GM18909 (cell line): ENCODE data around the gene FKBP5.
A peak's percentile ranks its signal among the peaks of the same experiment; 100 is the strongest.
"Not testable (repeated sequence)": the region's sequence is repeated elsewhere in the genome, so short reads cannot be mapped to it uniquely, and the experiment has no call there.

Experiments
- ATAC-seq: cut with Tn5 transposase; IDR thresholded peaks from one replicate; pipeline ENCODE4 v1.9.1; 2021; ENCODE audit warnings: mild to moderate bottlenecking; ENCODE audit not compliant: unreplicated experiment, poor library complexity

The FKBP5 gene

DNA sequence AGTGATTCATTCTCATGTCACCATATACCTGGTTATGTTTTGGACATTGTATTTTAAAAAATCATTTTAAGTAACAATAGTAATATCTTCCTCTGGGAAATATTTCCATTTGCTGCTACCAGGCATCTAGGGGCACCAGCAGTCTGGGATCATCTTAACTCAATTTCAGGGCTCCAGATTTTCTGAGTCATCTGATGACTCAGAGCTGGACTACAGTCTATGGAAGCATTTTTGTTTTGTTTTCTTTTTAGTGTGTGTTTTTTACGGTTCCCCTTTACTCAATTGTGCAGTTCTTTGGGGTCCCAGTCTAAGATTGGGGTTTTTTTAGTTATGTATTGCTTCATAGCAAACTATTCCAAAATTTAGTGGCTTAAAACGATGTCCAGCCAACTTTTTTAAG, 5.7 kb upstream of the FKBP5 start:
- ATAC-seq = no peak

DNA sequence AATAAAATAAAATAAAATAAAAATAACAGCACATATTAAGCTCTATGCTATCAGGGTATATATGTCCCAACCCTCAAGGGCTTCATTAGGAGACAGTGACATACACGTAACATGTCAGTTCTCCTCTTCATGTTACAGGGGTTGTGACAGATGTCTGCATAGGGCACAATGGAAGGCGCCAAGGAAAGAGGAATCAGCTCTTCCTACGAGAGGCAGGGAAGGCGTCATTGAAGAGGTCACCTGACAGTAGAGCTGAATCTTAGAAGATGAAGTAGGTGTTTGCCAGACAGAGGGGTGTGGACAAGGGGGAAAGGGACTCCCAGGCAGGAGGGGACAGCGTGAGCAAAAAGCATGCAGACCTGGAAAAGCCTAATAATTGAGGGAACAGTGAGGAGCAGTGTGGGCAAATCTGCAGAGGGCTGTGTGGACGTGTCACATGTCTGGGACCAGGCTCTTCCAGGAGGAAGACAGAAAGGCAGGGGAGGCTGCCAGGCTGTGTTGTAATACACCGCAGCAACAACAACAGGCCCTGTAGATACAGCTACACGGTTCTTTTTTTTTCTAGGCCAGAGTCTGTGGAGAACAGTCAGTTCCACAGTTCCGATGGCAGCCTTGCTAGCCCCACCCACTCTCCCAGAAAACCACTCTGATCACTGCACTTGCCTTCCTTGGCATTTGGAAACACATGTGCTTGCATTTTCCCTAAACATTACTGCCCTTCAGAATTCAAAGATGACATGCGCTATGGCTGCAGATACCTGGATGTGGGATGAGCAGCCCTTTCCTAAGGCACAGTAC, 2.5 kb upstream of the FKBP5 start:
- no peak for ATAC-seq

- ATAC-seq = no peak
Measured at GRCh38 chr6:35690484-35690883, 1.8 kb upstream of the FKBP5 start.

- not testable (repeated sequence) for ATAC-seq
Measured at GRCh38 chr6:35690006-35690405, 1.3 kb upstream of the FKBP5 start.

DNA sequence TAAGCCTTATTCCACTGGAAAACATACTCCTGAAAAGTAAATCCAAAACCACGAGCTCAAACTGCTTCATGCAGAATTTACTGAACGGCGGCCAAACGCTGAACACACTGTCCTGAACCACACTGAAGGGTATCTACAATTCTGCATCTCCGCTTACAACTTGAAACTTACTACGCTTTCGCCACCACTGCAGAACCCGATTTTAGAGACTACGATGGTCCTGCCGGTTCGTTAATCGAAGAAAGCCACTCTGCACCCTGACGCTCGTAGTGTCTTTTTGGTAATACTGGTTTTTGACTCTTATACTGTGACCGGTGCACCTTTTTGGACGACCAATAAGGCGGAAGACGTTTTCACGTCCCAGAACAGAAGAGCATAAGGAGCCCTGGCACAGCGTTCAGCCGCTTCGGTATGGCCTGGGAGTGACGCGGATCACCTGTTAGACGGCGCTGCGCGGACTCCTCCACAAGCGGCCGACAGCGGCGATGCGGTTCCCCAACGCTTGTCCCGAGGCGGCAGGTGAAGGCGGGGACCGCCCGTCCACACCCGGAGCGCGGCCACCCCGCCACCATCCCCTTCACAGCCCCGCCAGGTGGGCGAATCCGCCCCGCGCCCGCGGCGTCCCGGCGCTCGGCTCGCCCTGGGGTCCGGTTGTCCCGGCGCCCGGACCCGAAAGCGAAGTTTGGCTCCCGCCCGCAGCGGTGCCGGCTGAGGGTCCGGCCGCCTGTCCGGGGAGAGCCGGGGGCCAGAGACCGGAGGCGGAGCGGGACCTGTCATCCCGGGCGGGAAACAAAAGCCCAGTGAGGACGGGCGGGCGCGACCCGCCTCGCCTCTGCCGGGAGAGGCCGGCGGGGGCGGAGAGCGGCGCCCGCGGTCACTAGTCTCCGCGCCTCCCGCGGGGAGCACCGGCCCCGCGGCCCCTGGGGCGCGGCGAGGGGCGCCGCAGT, 784 bp downstream of the FKBP5 start:
- ATAC-seq = peak; percentile 45

- ATAC-seq = no peak
Measured at GRCh38 chr6:35686873-35687555, 1.7 kb downstream of the FKBP5 start.

GRCh38 chr6:35686436-35686835, 2.3 kb downstream of the FKBP5 start:
- ATAC-seq = no peak

DNA sequence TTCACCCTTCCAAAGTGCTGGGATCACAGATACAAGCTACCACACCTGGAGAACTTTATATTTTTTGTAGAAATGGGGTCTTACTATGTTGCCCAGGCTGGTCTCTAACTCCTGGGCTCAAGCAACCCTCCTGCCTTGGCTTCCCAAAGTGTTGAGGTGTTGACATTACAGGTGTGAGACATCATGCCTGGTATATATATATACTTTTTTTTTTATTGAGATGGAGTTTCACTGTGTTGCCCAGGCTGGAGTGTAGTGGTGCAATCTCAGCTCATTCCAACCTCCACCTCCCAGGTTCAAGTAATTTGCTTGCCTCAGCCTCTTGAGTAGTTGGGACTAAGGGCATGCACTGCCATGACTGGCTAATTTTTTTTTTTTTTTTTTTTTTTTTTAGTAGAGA, 5.4 kb downstream of the FKBP5 start:
- no peak for ATAC-seq

DNA sequence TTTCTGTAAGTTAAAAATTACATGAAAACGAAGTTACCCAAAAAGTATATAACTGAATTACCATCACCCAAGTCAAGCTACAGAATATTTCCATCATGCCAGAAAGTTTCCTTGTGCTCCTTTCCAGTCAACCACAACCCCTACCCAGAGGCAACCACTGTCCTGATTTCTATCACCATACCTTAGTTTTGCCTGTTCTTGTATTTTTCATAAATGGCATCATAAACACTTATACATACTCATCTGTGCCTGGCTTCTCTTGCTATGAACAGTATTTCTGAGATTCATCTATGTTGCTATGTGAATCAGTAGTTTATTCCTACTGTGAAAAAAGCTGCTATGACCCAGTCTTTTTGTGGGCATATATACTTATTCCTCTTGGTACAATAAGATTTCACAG, 7.4 kb downstream of the FKBP5 start:
- ATAC-seq = no peak

- no peak for ATAC-seq
Measured at GRCh38 chr6:35679399-35679798, 9.3 kb downstream of the FKBP5 start.

DNA sequence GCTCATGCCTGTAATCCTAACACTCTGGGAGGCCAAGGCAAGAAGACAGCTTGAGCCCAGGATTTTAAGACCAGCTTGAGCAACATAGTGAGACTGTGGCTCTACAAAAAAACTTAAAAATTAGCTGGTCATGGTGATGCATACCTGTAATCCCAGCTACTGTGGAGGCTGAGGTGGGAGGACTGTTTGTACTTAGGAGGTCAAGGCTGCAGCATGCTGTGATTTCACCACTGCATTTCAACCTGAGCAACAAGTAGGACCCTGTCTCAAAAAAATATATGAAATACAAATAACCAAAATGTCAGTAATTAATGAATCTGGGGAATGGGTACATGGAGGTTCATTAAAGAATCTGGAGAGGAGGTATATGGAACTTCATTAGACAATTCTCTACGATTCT, 9.9 kb downstream of the FKBP5 start:
- ATAC-seq = no peak

DNA sequence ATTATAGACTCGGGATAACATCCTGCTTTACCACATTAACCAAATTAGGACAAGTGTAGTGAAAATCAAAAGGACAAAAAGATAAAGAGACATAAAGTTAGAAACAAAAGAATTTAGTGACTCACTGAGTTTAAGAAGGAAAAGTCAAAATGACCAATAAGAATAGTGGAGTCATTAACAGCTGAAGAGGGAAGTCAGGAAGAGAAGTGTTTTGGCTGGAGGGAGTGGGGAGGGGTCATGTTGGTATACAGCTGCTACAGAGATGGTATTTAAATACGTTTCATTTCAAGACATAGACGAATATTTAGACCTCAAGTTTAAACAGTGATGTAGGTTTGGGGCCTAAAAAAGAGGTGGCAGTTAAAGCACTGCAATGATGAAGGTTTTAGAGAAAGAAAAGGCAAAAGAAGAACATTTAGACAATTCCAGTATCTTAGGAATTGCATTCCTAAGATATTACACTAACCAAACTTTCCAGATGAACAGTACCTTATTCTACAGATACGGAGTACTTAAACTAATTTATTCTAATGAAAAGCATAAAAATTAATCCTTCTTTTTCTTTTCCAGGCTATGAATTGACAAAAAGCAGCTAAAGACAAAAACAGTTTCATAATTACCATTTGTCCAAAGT, 10.6 kb downstream of the FKBP5 start:
- no peak for ATAC-seq

DNA sequence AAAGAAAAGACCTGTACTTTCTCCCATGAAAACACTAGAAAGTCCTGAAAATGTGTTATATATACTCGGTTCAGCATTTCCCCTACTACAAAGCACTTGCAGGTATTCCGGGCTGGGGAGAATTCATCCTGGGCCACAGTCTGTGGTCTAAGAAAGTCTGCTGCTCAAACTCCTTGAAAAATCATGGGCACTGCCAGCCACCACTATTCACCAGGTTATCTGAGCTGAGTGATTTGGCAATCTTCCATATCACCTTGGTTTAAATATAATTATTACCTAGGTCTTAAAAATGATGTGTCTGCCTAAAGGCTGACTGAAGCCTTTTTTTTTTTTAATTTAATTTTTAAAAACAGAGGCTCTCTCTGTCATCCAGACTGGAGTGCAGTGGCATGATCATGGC, 11.3 kb downstream of the FKBP5 start:
- ATAC-seq = no peak

DNA sequence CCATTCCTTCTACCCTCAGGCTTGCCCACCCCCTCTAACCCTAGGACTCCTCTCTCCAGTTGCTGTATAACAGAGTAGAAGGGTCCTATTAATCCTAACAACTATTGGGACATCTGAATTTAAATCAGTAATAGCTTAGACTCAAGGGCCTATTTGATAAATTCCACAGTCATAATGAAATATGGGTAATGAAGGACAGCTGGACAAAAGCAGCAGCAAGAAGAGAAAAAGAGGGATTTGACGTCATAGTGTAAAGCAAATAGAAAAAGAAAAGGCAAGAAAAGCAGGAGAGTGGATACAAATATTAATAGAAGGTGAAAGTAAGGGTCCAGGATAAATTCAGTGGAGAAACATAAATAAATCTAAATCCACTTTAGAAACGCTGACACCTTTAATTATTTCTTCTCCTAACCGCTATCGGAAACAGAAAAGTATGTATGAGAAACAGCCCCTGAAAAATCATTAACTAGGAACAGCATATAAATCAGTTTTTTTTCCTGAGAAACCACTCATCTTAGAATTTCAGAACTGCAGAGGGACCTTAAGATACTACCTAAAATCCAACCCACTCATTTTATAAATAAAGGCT, 12.8 kb downstream of the FKBP5 start:
- ATAC-seq = no peak

DNA sequence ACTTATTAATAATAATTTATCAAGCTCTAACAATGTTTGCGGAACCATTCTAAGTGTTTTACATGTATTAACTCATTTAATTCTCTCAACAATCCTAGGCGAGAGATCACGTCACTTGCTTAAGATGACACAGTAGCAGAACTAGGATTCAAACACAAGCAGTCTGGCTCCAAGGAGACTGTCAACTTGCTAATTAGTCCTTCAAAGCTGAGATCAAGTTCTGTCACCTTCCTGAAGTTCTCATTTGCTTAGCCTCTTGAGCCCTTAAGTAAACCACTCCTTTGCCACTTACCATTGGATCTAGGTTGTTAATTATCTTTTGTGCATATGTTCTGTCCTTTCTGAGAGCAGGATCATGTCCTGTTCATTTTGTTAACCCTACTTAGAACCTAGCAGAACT, 14.1 kb downstream of the FKBP5 start:
- no peak for ATAC-seq

GRCh38 chr6:35673755-35674154, 15.0 kb downstream of the FKBP5 start:
- ATAC-seq = no peak

DNA sequence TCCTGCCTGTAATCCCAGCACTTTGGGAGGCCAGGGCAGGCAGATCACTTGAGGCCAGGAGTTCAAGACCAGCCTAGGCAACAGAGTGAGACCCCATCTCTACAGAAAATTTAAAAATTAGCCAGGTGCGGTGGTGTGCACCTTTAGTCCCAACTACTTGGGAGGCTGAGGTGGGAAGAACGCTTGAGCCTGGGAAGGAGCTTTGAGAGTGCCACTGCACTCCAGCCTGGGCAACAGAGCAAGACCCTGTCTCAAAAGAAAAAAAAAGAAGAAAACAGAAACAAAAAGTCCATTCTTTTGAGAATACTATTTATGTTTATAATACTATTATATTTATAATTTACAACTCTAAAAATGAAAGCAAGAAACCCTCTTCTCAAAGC, 15.4 kb downstream of the FKBP5 start:
- not testable (repeated sequence) for ATAC-seq

DNA sequence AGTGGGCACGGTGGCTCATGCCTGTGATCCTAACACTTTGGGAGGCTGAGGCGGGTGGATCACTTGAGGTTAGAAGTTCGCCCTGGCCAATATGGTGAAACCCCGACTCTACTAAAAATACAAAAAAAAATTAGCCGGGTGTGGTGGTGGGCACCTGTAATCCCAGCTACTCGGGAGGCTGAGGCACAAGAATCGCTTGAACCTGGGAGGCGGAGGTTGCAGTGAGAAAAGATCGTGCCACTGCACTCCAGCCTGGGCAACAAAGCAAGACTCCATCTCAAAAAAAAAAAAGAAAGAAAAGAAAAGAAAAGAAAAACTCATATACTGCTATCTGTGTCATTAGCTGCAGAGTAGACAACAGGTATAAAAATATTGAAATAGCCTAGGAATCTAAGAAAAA, 18.3 kb downstream of the FKBP5 start:
- ATAC-seq = not testable (repeated sequence)

GRCh38 chr6:35669451-35670045, 19.2 kb downstream of the FKBP5 start:
- no peak for ATAC-seq
